Heart left ventricle (tissue), 16 donors: ENCODE measurements around the gene EEF1AKMT3. TPM values are rescaled to one million over a fixed set of nuclear protein-coding genes. Genes with fewer than 3 reads are reported as not detected.
A peak's percentile ranks its signal among the peaks of the same experiment; 100 is the strongest.

Experiments
- ATAC-seq, 4 donors: fragments of 200-7000 bp; cut with Tn5 transposase; one replicate each; pipeline ENCODE4 v1.9.1; 2020 to 2022; ENCODE audit warnings: moderate library complexity in 4 of 4, mild to moderate bottlenecking in 3 of 4, moderate number of reproducible peaks in 1 of 4
- DNase-seq, 5 donors: peaks; one replicate each; pipeline ENCODE4 v3.0.0-alpha.2; 2020
- H3K27ac ChIP-seq, 12 donors: fragments of 200-600 bp; sonication (generic) in 4 of 12; one replicate each; pipeline versions ENCODE4 v1.5.0 to v1.8.0; 2016 to 2022; ENCODE audit warnings: mild to moderate bottlenecking in 2 of 12
- H3K27me3 ChIP-seq, 9 donors: fragments of 200-600 bp; sonication (generic) in 2 of 9; one replicate each; pipeline versions ENCODE4 v1.5.1 to v1.8.0; 2016 to 2022; ENCODE audit warnings: mild to moderate bottlenecking in 3 of 9
- H3K36me3 ChIP-seq, 9 donors: fragments of 200-600 bp; sonication (generic) in 2 of 9; one replicate each; pipeline versions ENCODE4 v1.5.0 to v1.8.0; 2018 to 2022; ENCODE audit warnings: mild to moderate bottlenecking in 2 of 9
- H3K4me1 ChIP-seq, 12 donors: fragments of 200-600 bp; sonication (generic) in 4 of 12; one replicate each; pipeline versions ENCODE4 v1.5.0 to v1.8.0; 2016 to 2022; ENCODE audit warnings: mild to moderate bottlenecking in 3 of 12
- H3K4me3 ChIP-seq, 12 donors: fragments of 200-600 bp; sonication (generic) in 4 of 12; one replicate each; pipeline versions ENCODE4 v1.5.0 to v1.8.0; 2017 to 2022; ENCODE audit warnings: mild to moderate bottlenecking in 9 of 12, moderate library complexity in 4 of 12
- H3K9me3 ChIP-seq, 12 donors: fragments of 200-600 bp; sonication (generic) in 4 of 12; one replicate each; pipeline versions ENCODE4 v1.5.0 to v1.8.0; 2016 to 2022; ENCODE audit warnings: mild to moderate bottlenecking in 1 of 12
- POLR2A ChIP-seq, 2 donors: fragments of 450-650 bp; IDR thresholded peaks; one replicate each; pipeline ENCODE4 v1.6.1; 2017; ENCODE audit warnings: antibody characterized with exemption in 2 of 2, mild to moderate bottlenecking in 2 of 2, moderate library complexity in 2 of 2
- WGBS, 4 donors: extraction: QIAGEN DNeasy Blood & Tissue Kit in 2 of 4; methylation state at CpG; one replicate each; pipeline versions ENCODE4 v1.1.5 to v1.1.7; 2013 to 2018; 5-methylcytosine and 5-hydroxymethylcytosine counted together
- intact Hi-C, 10 donors: fragments of 100-400 bp; cut with DNase I; formaldehyde crosslinking; loops; one replicate each; pipeline versions ENCODE4 v1.11.1 to v1.14.2; 2022
- long read RNA-seq, 3 donors: library from polyadenylated mRNA; unstranded; transcript quantifications; one replicate each; pipeline ENCODE4 v2.0.0, GENCODE V29; 2020 to 2021
- polyA plus RNA-seq, 2 donors: library from polyadenylated mRNA; stranded (reverse); fragments of 200-250 nt; gene quantifications; one replicate each; pipeline ENCODE4 v1.2.3, GENCODE V29; 2013
- total RNA-seq, 9 donors: library from RNA; depleted of rRNA in 2 of 9; stranded (reverse); fragments of >200 nt in 2 of 9; fragmentation: NEBNext Ultra II Directional in 3 of 9; extraction: Animal tissue kit (Norgen Biotek cat#: 25700) in 3 of 9; gene quantifications; one replicate each; pipeline versions ENCODE4 v1.1.0 to v1.2.4, GENCODE V29; 2016 to 2023
- TF ChIP-seq, protein P1 (sequence below), 12 donors: fragments of 200-600 bp; sonication (generic) in 4 of 12; IDR thresholded peaks; one replicate each; pipeline versions ENCODE4 v1.5.0 to v1.8.0; 2018 to 2022; ENCODE audit warnings: antibody characterized with exemption in 12 of 12, mild to moderate bottlenecking in 5 of 12
- donor health status: ischemic (EF 13 %, LVEDD 7.1; RV severe dilation, severe dysfunction).
- donor health status: healthy with polysubstance abuse.
- donor health status: DM: no; HTN: yes; CAD: no.
- donor health status: DM: no; HTN: no; CAD: no.
- donor health status: ischemic (EF 25% LVEDD 6.9; RV normal size, moderate dysfunction).
- donor health status: ischemic (EF 25% LVEDD 5.7; RV mildly dilated, moderate dysfunction).
- donor health status: healthy.
- donor health status: DM: yes; HTN: yes; CAD: no.
- donor health status: ischemic (EF 35%, LVEDD 5.7; RV mildly dilated, moderate dysfunction).
- donor health status: nonischemic (EF 11% LVEDD 7.7; RV severe dilation, severe dysfunction).
- donor health status: DM: yes; HTN: yes; CAD: no.
- donor health status: PGD.
- donor health status: ischemic (EF 29% LVEDD 5.4; RV normal size, mild dysfunction).
- donor health status: nonischemic (EF 23%, LVEDD 6.1; RV moderate dilation, normal function).

EEF1AKMT3 gene
- total RNA-seq = 1 to 10 TPM; 1.2 to 4.5 (median 1.9) TPM
- 1 to 10 TPM in 1 of 2 donors, under 1 TPM in 1; 0.84 to 1.2 TPM for polyA plus RNA-seq
- long read RNA-seq, donor 1, partial matches to known transcripts = 0 of 3 reads
- long read RNA-seq, donor 1, other reads (novel, unspliced or antisense) = 0 of 3 reads
- long read RNA-seq, donor 2, partial matches to known transcripts = 0 of 4 reads
- long read RNA-seq, donor 2, other reads (novel, unspliced or antisense) = 0 of 4 reads
- long read RNA-seq, donor 3, partial matches to known transcripts = 0 of 1 reads
- long read RNA-seq, donor 3, other reads (novel, unspliced or antisense) = 1 of 1 reads

DNA sequence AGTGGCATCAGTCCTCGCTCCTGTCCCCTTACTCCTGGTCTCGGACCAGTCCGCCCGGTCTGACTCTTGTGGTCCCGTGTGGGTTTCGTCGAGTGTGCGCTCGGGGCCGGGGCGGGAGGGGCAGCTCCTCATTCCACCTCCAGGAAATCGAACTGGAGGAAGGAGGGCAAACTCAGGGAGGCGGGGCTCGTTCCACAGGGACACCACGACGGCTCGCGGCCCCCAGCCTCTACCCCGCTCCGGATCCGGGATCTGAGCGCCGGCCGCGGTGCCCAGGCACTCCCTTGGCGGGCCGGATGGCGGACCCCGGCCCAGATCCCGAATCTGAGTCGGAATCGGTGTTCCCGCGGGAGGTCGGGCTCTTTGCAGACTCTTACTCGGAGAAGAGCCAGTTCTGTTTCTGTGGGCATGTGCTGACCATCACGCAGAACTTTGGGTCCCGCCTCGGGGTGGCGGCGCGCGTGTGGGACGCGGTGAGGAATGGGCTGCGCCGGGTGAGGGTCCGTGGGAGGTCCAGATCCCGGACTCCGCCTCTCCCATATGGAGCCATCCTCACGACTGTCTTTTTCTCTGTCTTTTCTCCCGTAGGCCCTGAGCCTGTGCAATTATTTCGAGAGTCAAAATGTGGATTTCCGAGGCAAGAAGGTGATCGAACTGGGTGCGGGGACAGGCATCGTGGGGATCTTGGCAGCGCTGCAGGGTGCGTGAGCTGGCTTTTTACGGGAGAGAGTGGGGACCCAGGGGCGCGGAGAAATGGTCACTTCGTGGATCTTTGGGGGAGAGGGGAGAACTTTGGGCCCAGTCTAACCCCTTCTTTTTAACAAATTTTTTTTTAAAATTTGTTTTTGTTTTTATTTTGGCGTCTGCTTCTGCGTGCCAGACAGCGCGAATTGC, at the start of gene EEF1AKMT3:
Gene EEF1AKMT3, plus strand, starts transcription at position 186 of the 894 bp plus-strand sequence. Its CDS starts 111 bp downstream, at position 297.
- Histone ChIP-seq H3K36me3 (peaks cover 0 to 36% (median 11%) of the 10 kb centered on the region in 9 donors), H3K9me3 (no peaks in the 10 kb centered on the region), H3K4me3 (peak within 1 kb of the TSS; percentile 59 to 94 (median 74)), H3K27ac (peak within 1 kb of the TSS; percentile 41 to 95 (median 90)), H3K4me1 (peaks cover 0 to 27% (median 15%) of the 10 kb centered on the region in 12 donors), H3K27me3 (peaks cover 0 to under 1% (median 0%) of the 10 kb centered on the region in 9 donors)
- TF ChIP-seq, protein P1, sequence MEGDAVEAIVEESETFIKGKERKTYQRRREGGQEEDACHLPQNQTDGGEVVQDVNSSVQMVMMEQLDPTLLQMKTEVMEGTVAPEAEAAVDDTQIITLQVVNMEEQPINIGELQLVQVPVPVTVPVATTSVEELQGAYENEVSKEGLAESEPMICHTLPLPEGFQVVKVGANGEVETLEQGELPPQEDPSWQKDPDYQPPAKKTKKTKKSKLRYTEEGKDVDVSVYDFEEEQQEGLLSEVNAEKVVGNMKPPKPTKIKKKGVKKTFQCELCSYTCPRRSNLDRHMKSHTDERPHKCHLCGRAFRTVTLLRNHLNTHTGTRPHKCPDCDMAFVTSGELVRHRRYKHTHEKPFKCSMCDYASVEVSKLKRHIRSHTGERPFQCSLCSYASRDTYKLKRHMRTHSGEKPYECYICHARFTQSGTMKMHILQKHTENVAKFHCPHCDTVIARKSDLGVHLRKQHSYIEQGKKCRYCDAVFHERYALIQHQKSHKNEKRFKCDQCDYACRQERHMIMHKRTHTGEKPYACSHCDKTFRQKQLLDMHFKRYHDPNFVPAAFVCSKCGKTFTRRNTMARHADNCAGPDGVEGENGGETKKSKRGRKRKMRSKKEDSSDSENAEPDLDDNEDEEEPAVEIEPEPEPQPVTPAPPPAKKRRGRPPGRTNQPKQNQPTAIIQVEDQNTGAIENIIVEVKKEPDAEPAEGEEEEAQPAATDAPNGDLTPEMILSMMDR (IDR thresholded peaks at IDR 0.05) = no peak
- no peak for TF ChIP-seq POLR2A (IDR thresholded peaks at IDR 0.05)
- DNase-seq (peak; percentile 74 to 83 (median 75)), ATAC-seq (peak; percentile 52 to 69 (median 68))
- intact Hi-C loops = loop anchor here in 1 of 10 donors (1.0 kb wide), 1 partner anchor 20 kb away; the partner anchor contains the start of gene CDK4
- 2 to 6% (median 3%) methylated on average over 46 to 67 of the region's 67 CpGs for WGBS, 4 donors

DNA sequence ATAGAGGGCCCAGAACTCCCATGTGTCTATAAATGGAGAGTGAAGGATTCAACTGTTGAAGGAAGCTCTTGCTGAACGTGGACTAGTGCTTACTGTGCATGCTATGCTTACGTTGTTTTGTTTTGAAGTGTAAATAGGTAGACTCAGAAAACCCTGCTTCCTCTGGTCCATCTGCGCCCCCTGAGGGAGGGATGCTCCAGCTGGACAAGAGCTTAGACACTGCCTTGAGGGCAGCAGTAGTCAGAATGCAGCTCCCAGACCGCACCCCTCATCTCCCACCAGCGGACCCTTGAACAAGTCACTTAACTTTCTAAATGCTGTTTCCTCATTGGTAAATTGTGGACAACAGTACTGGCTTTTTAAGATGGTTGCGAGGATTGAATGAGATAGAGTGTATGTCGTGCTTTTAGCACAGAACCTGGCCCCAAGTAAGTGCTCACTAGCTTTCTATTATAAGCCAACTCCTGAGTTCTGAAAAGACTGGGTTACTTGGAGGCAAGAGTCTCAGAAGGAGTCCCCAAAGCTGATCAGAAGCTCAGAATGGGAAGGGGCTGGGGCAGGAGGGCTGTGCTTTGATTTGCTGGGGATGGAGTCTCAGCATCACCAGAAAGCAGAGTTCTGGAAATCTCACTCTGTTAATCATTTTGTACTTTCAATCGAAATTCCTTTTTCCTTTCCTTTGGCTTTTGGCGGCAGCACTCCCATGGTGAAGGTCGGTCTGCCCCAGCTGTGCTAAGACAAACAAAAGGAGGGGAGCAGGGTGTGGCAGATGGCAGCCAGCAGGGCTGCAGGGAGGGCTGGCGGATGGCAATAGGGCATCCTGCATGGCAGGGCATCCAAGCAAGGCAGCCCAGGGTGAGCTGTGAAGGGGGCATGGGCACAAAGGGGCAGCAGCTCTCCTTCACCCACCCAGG, 49.4 kb upstream of the EEF1AKMT3 start:
- H3K4me3 ChIP-seq = no peak overlapping the region
- TF ChIP-seq, protein P1 (IDR thresholded peaks at IDR 0.05) = no peak
- no peak for TF ChIP-seq POLR2A (IDR thresholded peaks at IDR 0.05)
- intact Hi-C loops = no loop called here
- peaks cover 0 to 20% (median 0%) of the 10 kb centered on the region in 9 donors for H3K27me3 ChIP-seq
- H3K36me3 ChIP-seq = peaks cover 0 to 61% (median 40%) of the 10 kb centered on the region in 9 donors
- H3K27ac ChIP-seq = no peak overlapping the region
- peak in 1 of 5 donors; percentile 4 for DNase-seq
- ATAC-seq = no peak
- 56 to 66% (median 61%) methylated on average over 11 of the region's 11 CpGs for whole genome bisulfite sequencing, 4 donors
- H3K9me3 ChIP-seq = no peaks in the 10 kb centered on the region
- H3K4me1 ChIP-seq = peaks cover 0 to 28% (median 9%) of the 10 kb centered on the region in 12 donors

DNA sequence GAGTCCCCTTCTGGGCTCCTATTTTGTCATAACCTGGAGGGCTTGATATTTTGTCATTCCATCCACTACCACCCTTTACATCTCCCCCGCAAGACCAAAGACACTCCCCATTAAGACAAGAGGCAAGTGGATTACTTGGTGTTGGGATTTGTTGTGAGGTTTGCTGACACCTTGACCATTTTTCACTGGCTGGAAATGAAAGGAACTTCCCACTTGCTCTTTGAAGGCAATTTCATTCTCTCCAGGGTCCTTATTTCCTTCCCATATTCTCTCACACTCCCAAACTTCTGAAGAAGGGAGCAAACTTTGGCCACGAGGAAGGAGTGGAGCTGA, 48.8 kb upstream of the EEF1AKMT3 start:
- no peaks in the 10 kb centered on the region for H3K9me3 ChIP-seq
- ATAC-seq = no peak
- no peak overlapping the region for H3K4me3 ChIP-seq
- peaks cover 0 to 20% (median 0%) of the 10 kb centered on the region in 9 donors for H3K27me3 ChIP-seq
- H3K4me1 ChIP-seq = peaks cover 0 to 29% (median 9%) of the 10 kb centered on the region in 12 donors
- H3K36me3 ChIP-seq = peaks cover 0 to 60% (median 34%) of the 10 kb centered on the region in 9 donors
- no peak overlapping the region for H3K27ac ChIP-seq
- no peak for TF ChIP-seq POLR2A (IDR thresholded peaks at IDR 0.05)
- TF ChIP-seq, protein P1 (IDR thresholded peaks at IDR 0.05) = no peak
- DNase-seq = no peak
- WGBS, 4 donors = 56 to 76% (median 68%) methylated on average over 2 of the region's 2 CpGs
- intact Hi-C loops = no loop called here
